ENCODE measurements around the gene ONECUT3. TPM values are rescaled to one million over a fixed set of nuclear protein-coding genes. Genes with fewer than 3 reads are reported as not detected.

Gene ONECUT3
- total RNA-seq, 1 experiment from 2014 or later, result not detected

DNA sequence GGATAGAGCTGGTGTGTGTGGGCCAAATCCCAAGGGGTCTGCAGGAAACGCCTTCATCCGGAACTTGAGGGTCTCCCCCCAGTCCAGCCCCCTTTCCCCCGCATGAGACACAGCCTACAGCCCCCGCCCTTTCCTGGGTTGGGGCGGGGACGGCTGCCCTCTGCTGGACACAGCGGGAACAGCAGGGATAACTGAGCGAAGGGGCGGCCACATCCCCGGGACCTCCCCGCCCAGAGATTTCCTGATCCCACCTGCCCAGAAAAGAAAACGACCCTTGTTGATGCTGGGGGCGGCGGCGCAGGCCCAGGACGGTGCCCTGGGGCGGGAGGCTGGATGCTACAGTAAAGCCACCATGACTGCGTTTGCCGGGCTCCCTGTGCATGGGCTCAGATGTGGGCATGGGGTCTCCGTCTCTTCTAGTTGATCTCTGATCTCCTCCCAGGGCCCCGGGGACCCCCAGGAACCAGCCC is 14.2 kb downstream of the ONECUT3 start:
- peaks cover 16% of the 10 kb centered on the region for H3K9me3 ChIP-seq (ENCODE audit: low read depth, low read length, poor library complexity, severe bottlenecking)
- BruUV-seq (replicated peaks), result no TSS peak
- no peak for TF ChIP-seq EZH2 (IDR thresholded peaks at IDR 0.05; ENCODE audit: borderline replicate concordance, low read depth, low read length, poor library complexity, severe bottlenecking)
- TF ChIP-seq, protein P1, sequence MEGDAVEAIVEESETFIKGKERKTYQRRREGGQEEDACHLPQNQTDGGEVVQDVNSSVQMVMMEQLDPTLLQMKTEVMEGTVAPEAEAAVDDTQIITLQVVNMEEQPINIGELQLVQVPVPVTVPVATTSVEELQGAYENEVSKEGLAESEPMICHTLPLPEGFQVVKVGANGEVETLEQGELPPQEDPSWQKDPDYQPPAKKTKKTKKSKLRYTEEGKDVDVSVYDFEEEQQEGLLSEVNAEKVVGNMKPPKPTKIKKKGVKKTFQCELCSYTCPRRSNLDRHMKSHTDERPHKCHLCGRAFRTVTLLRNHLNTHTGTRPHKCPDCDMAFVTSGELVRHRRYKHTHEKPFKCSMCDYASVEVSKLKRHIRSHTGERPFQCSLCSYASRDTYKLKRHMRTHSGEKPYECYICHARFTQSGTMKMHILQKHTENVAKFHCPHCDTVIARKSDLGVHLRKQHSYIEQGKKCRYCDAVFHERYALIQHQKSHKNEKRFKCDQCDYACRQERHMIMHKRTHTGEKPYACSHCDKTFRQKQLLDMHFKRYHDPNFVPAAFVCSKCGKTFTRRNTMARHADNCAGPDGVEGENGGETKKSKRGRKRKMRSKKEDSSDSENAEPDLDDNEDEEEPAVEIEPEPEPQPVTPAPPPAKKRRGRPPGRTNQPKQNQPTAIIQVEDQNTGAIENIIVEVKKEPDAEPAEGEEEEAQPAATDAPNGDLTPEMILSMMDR (conservative IDR thresholded peaks at IDR 0.05; ENCODE audit: low read depth, low read length), result peak; percentile 97
- no peak overlapping the region for H3K27ac ChIP-seq (ENCODE audit: low read depth, low read length, poor library complexity, severe bottlenecking)
- peaks cover 14% of the 10 kb centered on the region for H3K4me1 ChIP-seq (ENCODE audit: insufficient read depth, low read length, poor library complexity, severe bottlenecking)
- H3K4me3 ChIP-seq (ENCODE audit: low read depth, low read length, poor library complexity, severe bottlenecking), result no peak overlapping the region
- CTCF ChIA-PET, result interaction anchor here (0.5 to 1.5 kb wide), 7 partner anchors 11 to 221 kb away, joined by 3 to 7 read pairs (median 5); partner anchors contain the start of gene UQCR11
- intact Hi-C loops (cut with micrococcal nuclease; ENCODE audit: unreplicated experiment), result loop anchor here (2.0 kb wide), 1 partner anchor 95 kb away; no protein-coding TSS in a partner anchor
- H3K27me3 ChIP-seq (replicated peaks; ENCODE audit: insufficient read depth, low read depth, low read length, poor library complexity), result peaks cover 70% of the 10 kb centered on the region
- POLR2A ChIA-PET (ENCODE audit: low non-redundant PET), result no interaction called here
- H3K36me3 ChIP-seq (ENCODE audit: insufficient read depth, low read length, poor library complexity, severe bottlenecking), result no peaks in the 10 kb centered on the region
- peak; percentile 70 for DNase-seq (ENCODE audit: low spot score)

DNA sequence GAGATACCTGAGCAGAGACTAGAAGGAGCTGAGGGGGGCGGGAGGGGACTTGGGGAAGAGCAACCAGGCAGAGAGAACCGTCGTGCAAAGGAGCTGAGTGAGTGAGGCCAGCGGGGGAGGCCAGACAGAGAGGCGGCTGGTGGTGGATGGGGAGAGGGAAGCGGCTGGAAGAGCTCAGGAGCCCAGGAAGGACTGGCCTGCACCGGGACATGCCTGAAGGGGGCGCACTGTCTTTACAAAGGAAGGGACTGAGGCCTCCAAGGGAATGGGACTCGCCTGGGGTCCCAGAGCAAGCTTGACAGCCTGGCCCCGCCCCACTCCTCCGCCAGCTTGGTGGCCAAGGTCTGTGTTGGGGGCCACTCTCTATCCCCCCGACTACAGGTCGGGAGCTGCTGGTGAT is 14.9 kb downstream of the ONECUT3 start:
- TF ChIP-seq EZH2 (IDR thresholded peaks at IDR 0.05; ENCODE audit: borderline replicate concordance, low read depth, low read length, poor library complexity, severe bottlenecking), result no peak
- TF ChIP-seq, protein P1 (conservative IDR thresholded peaks at IDR 0.05; ENCODE audit: low read depth, low read length), result peak; percentile 73
- Histone ChIP-seq H3K36me3 (ENCODE audit: insufficient read depth, low read length, poor library complexity, severe bottlenecking) (no peaks in the 10 kb centered on the region), H3K27me3 (replicated peaks; ENCODE audit: insufficient read depth, low read depth, low read length, poor library complexity) (peaks cover 65% of the 10 kb centered on the region), H3K9me3 (ENCODE audit: low read depth, low read length, poor library complexity, severe bottlenecking) (peaks cover 16% of the 10 kb centered on the region), H3K4me3 (ENCODE audit: low read depth, low read length, poor library complexity, severe bottlenecking) (no peak overlapping the region), H3K27ac (ENCODE audit: low read depth, low read length, poor library complexity, severe bottlenecking) (no peak overlapping the region), H3K4me1 (ENCODE audit: insufficient read depth, low read length, poor library complexity, severe bottlenecking) (peaks cover 14% of the 10 kb centered on the region)
- BruUV-seq (replicated peaks), result no TSS peak
- intact Hi-C loops (cut with micrococcal nuclease; ENCODE audit: unreplicated experiment), result no loop called here
- POLR2A ChIA-PET (ENCODE audit: low non-redundant PET), result no interaction called here
- DNase-seq (ENCODE audit: low spot score), result peak; percentile 76
- CTCF ChIA-PET, result interaction anchor here (0.5 to 1.5 kb wide), 10 partner anchors 11 to 222 kb away, joined by 3 to 7 read pairs (median 4); partner anchors contain the start of gene UQCR11

DNA sequence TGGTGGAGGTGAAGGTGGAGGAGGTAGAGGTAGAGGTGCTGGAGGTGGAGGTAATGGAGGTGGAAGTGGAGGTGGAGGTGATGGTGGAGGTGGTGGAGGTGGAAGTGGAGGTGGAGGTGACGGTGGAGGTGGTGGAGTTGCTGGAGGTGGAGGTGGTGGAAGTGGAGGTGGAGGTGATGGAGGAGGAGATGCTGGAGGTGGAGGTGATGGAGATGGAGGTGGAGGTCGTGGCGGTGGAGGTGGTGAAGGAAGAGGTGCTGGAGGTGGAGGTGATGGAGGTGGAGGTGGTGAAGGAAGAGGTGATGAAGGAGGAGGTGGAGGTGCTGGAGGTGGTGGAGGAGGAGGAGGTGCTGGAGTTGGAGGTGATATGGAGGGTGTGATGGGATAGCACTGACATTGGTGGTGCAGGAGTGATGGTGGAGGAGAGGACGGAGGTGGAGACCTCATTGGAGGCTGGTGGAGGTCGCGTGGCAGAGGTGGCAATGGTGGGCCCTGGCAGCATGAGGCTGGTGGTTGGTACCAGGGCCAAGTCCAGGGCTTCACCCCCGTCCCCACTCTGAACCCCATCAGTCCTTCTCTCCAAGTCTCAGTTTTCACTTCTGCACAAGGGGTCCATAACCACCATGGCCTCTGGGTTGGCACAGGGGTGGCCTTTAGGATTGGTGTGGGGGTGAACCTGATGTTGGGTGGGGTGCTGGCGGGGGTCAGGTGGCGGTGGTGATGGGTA is 15.8 kb downstream of the ONECUT3 start:
- Histone ChIP-seq H3K27me3 (replicated peaks; ENCODE audit: insufficient read depth, low read depth, low read length, poor library complexity) (peaks cover 65% of the 10 kb centered on the region), H3K9me3 (ENCODE audit: low read depth, low read length, poor library complexity, severe bottlenecking) (peaks cover 16% of the 10 kb centered on the region), H3K4me3 (ENCODE audit: low read depth, low read length, poor library complexity, severe bottlenecking) (no peak overlapping the region), H3K4me1 (ENCODE audit: insufficient read depth, low read length, poor library complexity, severe bottlenecking) (peaks cover 10% of the 10 kb centered on the region), H3K27ac (ENCODE audit: low read depth, low read length, poor library complexity, severe bottlenecking) (no peak overlapping the region), H3K36me3 (ENCODE audit: insufficient read depth, low read length, poor library complexity, severe bottlenecking) (no peaks in the 10 kb centered on the region)
- intact Hi-C loops (cut with micrococcal nuclease; ENCODE audit: unreplicated experiment), result no loop called here
- ChIA-PET POLR2A (ENCODE audit: low non-redundant PET) (no interaction called here), CTCF (interaction anchor here (0.5 to 1.1 kb wide), 6 partner anchors 10 to 223 kb away, joined by 4 to 7 read pairs (median 6); no protein-coding TSS in a partner anchor)
- no TSS peak for BruUV-seq (replicated peaks)
- DNase-seq (ENCODE audit: low spot score), result no peak
- TF ChIP-seq, protein P1 (conservative IDR thresholded peaks at IDR 0.05; ENCODE audit: low read depth, low read length), result no peak
- TF ChIP-seq EZH2 (IDR thresholded peaks at IDR 0.05; ENCODE audit: borderline replicate concordance, low read depth, low read length, poor library complexity, severe bottlenecking), result no peak
